IMR-90 (cell line): ENCODE data around the gene TBC1D8. TPM values are rescaled to one million over a fixed set of nuclear protein-coding genes. Genes with fewer than 3 reads are reported as not detected.

Experiments
- ATAC-seq: fragments of 200-7000 bp; cut with Tn5 transposase; 2 replicates; pipeline ENCODE4 v1.9.1; 2020; ENCODE audit warnings: low read depth, mild to moderate bottlenecking, moderate library complexity
- BruUV-seq: library from RNA; stranded (reverse); fragments of 400-500 nt; replicated peaks from 2 replicates; lab custom pipeline; 2021; lab: Mats Ljungman, UMichigan
- CTCF ChIA-PET: fragments of 300-600 bp; formaldehyde crosslinking; extraction: SDS; loops from one replicate; lab custom pipeline; 2021; ENCODE audit warnings: antibody characterized with exemption; lab: Yijun Ruan, JAX
- POLR2A ChIA-PET: fragments of 300-600 bp; sonication (Branson Sonifier 250); formaldehyde crosslinking; loops from one replicate; lab custom pipeline; 2022; ENCODE audit warnings: antibody characterized with exemption; ENCODE audit not compliant: unreplicated experiment; lab: Charles Lee
- DNase-seq: peaks from one replicate; pipeline ENCODE4 v3.0.0; 2013
- H2AFZ ChIP-seq: replicated peaks from 2 replicates; pipeline ENCODE3; 2013; ENCODE audit warnings: low read length, mild to moderate bottlenecking; ENCODE audit not compliant: poor library complexity
- H2AK5ac ChIP-seq: 2 replicates; pipeline ENCODE4 v1.6.1; 2013; ENCODE audit warnings: low read depth, low read length, inconsistent platforms
- H2AK9ac ChIP-seq: replicated peaks from 2 replicates; pipeline ENCODE3; 2013; ENCODE audit warnings: mild to moderate bottlenecking, low read depth, low read length, moderate library complexity; ENCODE audit not compliant: poor library complexity
- H2BK120ac ChIP-seq: 2 replicates; pipeline ENCODE4 v1.6.1; 2013; ENCODE audit warnings: low read depth, low read length, inconsistent platforms
- H2BK15ac ChIP-seq: 3 replicates; pipeline ENCODE4 v1.6.1; 2013; ENCODE audit warnings: low read depth, low read length, inconsistent platforms
- H2BK20ac ChIP-seq: 2 replicates; pipeline ENCODE4 v1.6.1; 2013; ENCODE audit warnings: low read depth, mild to moderate bottlenecking, inconsistent platforms, low read length, moderate library complexity
- H2BK5ac ChIP-seq: 2 replicates; pipeline ENCODE4 v1.6.1; 2013; ENCODE audit warnings: mild to moderate bottlenecking, low read depth, low read length, inconsistent platforms; ENCODE audit not compliant: poor library complexity, severe bottlenecking
- H3K14ac ChIP-seq: replicated peaks from 2 replicates; pipeline ENCODE4 v1.6.1; 2013; ENCODE audit warnings: low read depth, low read length, inconsistent platforms
- H3K18ac ChIP-seq: 2 replicates; pipeline ENCODE4 v1.6.1; 2013; ENCODE audit warnings: low read depth, low read length, control low read depth
- H3K23ac ChIP-seq: 2 replicates; pipeline ENCODE4 v1.6.1; 2013; ENCODE audit warnings: low read depth, low read length, inconsistent platforms
- H3K27ac ChIP-seq: 2 replicates; pipeline ENCODE4 v1.5.1; 2013; ENCODE audit warnings: mild to moderate bottlenecking, control low read depth, low read length; ENCODE audit not compliant: insufficient read depth
- H3K27me3 ChIP-seq: 2 replicates; pipeline ENCODE4 v1.6.1; 2013; ENCODE audit warnings: low read length; ENCODE audit not compliant: control insufficient read depth, insufficient read depth
- H3K36me3 ChIP-seq: 2 replicates; pipeline ENCODE4 v1.6.1; 2013; ENCODE audit warnings: low read length, mixed read lengths; ENCODE audit not compliant: control insufficient read depth, insufficient read depth
- H3K4ac ChIP-seq: 2 replicates; pipeline ENCODE4 v1.6.1; 2013; ENCODE audit warnings: low read depth, low read length, inconsistent platforms
- H3K4me1 ChIP-seq: 2 replicates; pipeline ENCODE4 v1.6.1; 2013; ENCODE audit warnings: low read length, mixed read lengths; ENCODE audit not compliant: control insufficient read depth, insufficient read depth
- H3K4me2 ChIP-seq: 2 replicates; pipeline ENCODE4 v1.6.1; 2013; ENCODE audit warnings: low read depth, mild to moderate bottlenecking, control low read depth, low read length, moderate library complexity
- H3K4me3 ChIP-seq: 2 replicates; pipeline ENCODE4 v1.5.1; 2013; ENCODE audit warnings: low read depth, mild to moderate bottlenecking, control low read depth, low read length, moderate library complexity; ENCODE audit not compliant: insufficient read depth
- H3K56ac ChIP-seq: 2 replicates; pipeline ENCODE4 v1.6.1; 2013; ENCODE audit warnings: low read length, inconsistent platforms; ENCODE audit not compliant: insufficient read depth; ENCODE audit errors: extremely low read depth
- H3K79me1 ChIP-seq, 2 experiments: 2 replicates each; pipeline ENCODE4 v1.6.1; 2013; ENCODE audit warnings: low read length in 2 of 2, inconsistent platforms in 1 of 2, low read depth in 1 of 2
- H3K9ac ChIP-seq: 2 replicates; pipeline ENCODE4 v1.6.1; 2013; ENCODE audit warnings: low read depth, low read length, control low read depth
- H3K9me1 ChIP-seq: 2 replicates; pipeline ENCODE4 v1.6.1; 2013; ENCODE audit warnings: low read length, inconsistent platforms; ENCODE audit not compliant: insufficient read depth
- H3K9me3 ChIP-seq: 2 replicates; pipeline ENCODE4 v1.6.1; 2013; ENCODE audit warnings: low read length; ENCODE audit not compliant: control insufficient read depth, insufficient read depth
- H4K20me1 ChIP-seq: 2 replicates; pipeline ENCODE4 v1.6.1; 2013; ENCODE audit warnings: low read length, inconsistent platforms; ENCODE audit not compliant: insufficient read depth
- H4K5ac ChIP-seq: 2 replicates; pipeline ENCODE4 v1.6.1; 2013; ENCODE audit warnings: mild to moderate bottlenecking, low read depth, low read length, control low read depth
- H4K8ac ChIP-seq, 2 experiments: 2 replicates each; pipeline ENCODE4 v1.6.1; 2013; ENCODE audit warnings: low read depth in 2 of 2, low read length in 2 of 2, control low read depth in 1 of 2, inconsistent platforms in 1 of 2
- H4K91ac ChIP-seq: 2 replicates; pipeline ENCODE4 v1.6.1; 2013; ENCODE audit warnings: low read depth, low read length, inconsistent platforms; ENCODE audit not compliant: insufficient read depth
- BHLHE40 ChIP-seq: fragments of 150-350 bp; IDR thresholded peaks from 2 replicates; pipeline ENCODE4 v1.6.1; 2016; ENCODE audit warnings: mild to moderate bottlenecking, low read depth, low read length
- CHD1 ChIP-seq: IDR thresholded peaks from 2 replicates; pipeline ENCODE4 v1.6.1; 2012; ENCODE audit warnings: low read depth, low read length, improper control_type of control experiment
- MAFK ChIP-seq: IDR thresholded peaks from 2 replicates; pipeline ENCODE4 v1.6.1; 2012; ENCODE audit warnings: low read depth, low read length, improper control_type of control experiment
- MXI1 ChIP-seq: IDR thresholded peaks from 2 replicates; pipeline ENCODE4 v1.6.1; 2012; ENCODE audit warnings: low read depth, mild to moderate bottlenecking, low read length, moderate library complexity, borderline replicate concordance
- NFE2L2 ChIP-seq: fragments of 150-350 bp; IDR thresholded peaks from 2 replicates; pipeline ENCODE4 v1.6.1; 2016; ENCODE audit warnings: low read depth, mild to moderate bottlenecking, low read length
- SMC3 ChIP-seq: fragments of 150-350 bp; IDR thresholded peaks from 2 replicates; pipeline ENCODE4 v1.6.1; 2016; ENCODE audit warnings: low read depth, mild to moderate bottlenecking, antibody characterized with exemption, low read length, moderate library complexity
- USF2 ChIP-seq: fragments of 150-350 bp; IDR thresholded peaks from 2 replicates; pipeline ENCODE4 v1.6.1; 2017; ENCODE audit warnings: mild to moderate bottlenecking, antibody characterized with exemption, low read length, low read depth
- WGBS, 2 experiments: methylation state at CpG; one replicate each; pipeline versions ENCODE4 v1.1.5 to v1.1.7; 2013; ENCODE audit warnings: missing lambda C conversion rate in 2 of 2; ENCODE audit not compliant: insufficient read length in 1 of 2; ENCODE audit errors: extremely low coverage in 2 of 2; 5-methylcytosine and 5-hydroxymethylcytosine counted together
- dilution Hi-C: fragments of 300-500 bp; cut with HindIII; formaldehyde crosslinking; loops from one replicate; pipeline ENCODE4 v1.14.3; 2018; ENCODE audit warnings: low sequenced_read_pairs; ENCODE audit not compliant: unreplicated experiment
- in situ Hi-C: fragments of 300-500 bp; cut with MboI; formaldehyde crosslinking; loops from 3 replicates; pipeline ENCODE4 v1.14.3; 2019; ENCODE audit warnings: low sequenced_read_pairs, inconsistent platforms, mixed read lengths
- intact Hi-C: fragments of 100-400 bp; cut with micrococcal nuclease; formaldehyde crosslinking; loops from 2 replicates; pipeline ENCODE4 v1.10.0; 2022
- polyA plus RNA-seq, 3 experiments: library from polyadenylated mRNA; depleted of rRNA; stranded (reverse); fragments of >200 nt; gene quantifications; 2 replicates each; pipeline ENCODE4 v1.2.3, GENCODE V29; 2012; ENCODE audit warnings: low replicate concordance in 1 of 3
- total RNA-seq: library from RNA; depleted of rRNA; stranded (reverse); fragments of >200 nt; gene quantifications from 2 replicates; pipeline ENCODE4 v1.2.3, GENCODE V29; 2012

TBC1D8 gene
- total and polyA plus RNA-seq, 2 of the 4 experiments (the other 2 are of a cell fraction), result 1.3 to 1.5 TPM

GRCh38 chr2:101185085-101185484 lies 33.9 kb upstream of the TBC1D8 start:
- Histone ChIP-seq H3K36me3 (no peaks in the 10 kb centered on the region), H4K20me1 (no peaks in the 10 kb centered on the region), H3K14ac (no peak overlapping the region), H3K56ac (no peak overlapping the region), H4K91ac (no peak overlapping the region), H3K9ac (no peak overlapping the region), H2AK5ac (no peak overlapping the region), H3K4me3 (no peak overlapping the region), H2BK5ac (no peak overlapping the region), H4K5ac (no peak overlapping the region), H3K27me3 (peaks cover 14% of the 10 kb centered on the region), H3K4me2 (no peak overlapping the region), H4K8ac (no peak overlapping the region), H3K23ac (no peak overlapping the region), H3K27ac (no peak overlapping the region), H2BK20ac (no peak overlapping the region), H3K79me1 (no peaks in the 10 kb centered on the region), H3K9me1 (no peaks in the 10 kb centered on the region), H2AK9ac (no peak overlapping the region), H3K9me3 (no peaks in the 10 kb centered on the region), H3K4me1 (no peaks in the 10 kb centered on the region), H3K4ac (no peak overlapping the region), H3K18ac (no peak overlapping the region), H2AFZ (no peak overlapping the region), H2BK15ac (no peak overlapping the region), H2BK120ac (no peak overlapping the region)
- no CpG with 5 or more reads among the region's 4 CpGs for WGBS, 2 experiments
- intact Hi-C loops (no loop called here), in situ Hi-C loops (no loop called here), dilution Hi-C loops (no loop called here)
- POLR2A ChIA-PET, result no interaction called here
- DNase-seq, result no peak
- CTCF ChIA-PET, result no interaction called here
- no TSS peak for BruUV-seq
- ATAC-seq, result no peak
- TF ChIP-seq MXI1, result no peak
- no peak for TF ChIP-seq USF2
- no peak for TF ChIP-seq BHLHE40
- no peak for TF ChIP-seq CHD1
- TF ChIP-seq SMC3, result no peak
- TF ChIP-seq MAFK, result no peak
- no peak for TF ChIP-seq NFE2L2
